Right atrium auricular region (tissue), 2 donors: ENCODE data around the gene TPCN1. TPM values are rescaled to one million over a fixed set of nuclear protein-coding genes. Genes with fewer than 3 reads are reported as not detected.

Source experiments
- DNase-seq: peaks from one replicate; pipeline ENCODE4 v3.0.0-alpha.2; 2019; ENCODE audit warnings: low spot score
- H3K27ac ChIP-seq, 2 donors: fragments of 200-600 bp; sonication (generic); 1 replicate in 1 of 2; 2 replicates in 1 of 2; pipeline ENCODE4 v1.5.1; 2016 to 2019
- H3K27me3 ChIP-seq, 2 donors: fragments of 200-600 bp; sonication (generic); one replicate each; pipeline versions ENCODE4 v1.5.1 to v1.6.0; 2017 to 2019
- H3K36me3 ChIP-seq: fragments of 200-600 bp; sonication (generic); one replicate; pipeline ENCODE4 v1.5.1; 2016
- H3K4me1 ChIP-seq, 2 donors: fragments of 200-600 bp; sonication (generic); one replicate each; pipeline versions ENCODE4 v1.5.1 to v1.6.0; 2017 to 2019
- H3K4me3 ChIP-seq, 2 donors: fragments of 200-600 bp; sonication (generic); 1 replicate in 1 of 2; 2 replicates in 1 of 2; pipeline ENCODE4 v1.5.1; 2017 to 2019; ENCODE audit warnings: mild to moderate bottlenecking in 1 of 2, moderate library complexity in 1 of 2
- H3K9me3 ChIP-seq, 2 donors: fragments of 200-600 bp; sonication (generic); one replicate each; pipeline ENCODE4 v1.5.1; 2019
- CTCF ChIP-seq, 2 donors: fragments of 200-600 bp; sonication (generic); IDR thresholded peaks; one replicate each; pipeline ENCODE4 v1.5.1; 2019; ENCODE audit warnings: antibody characterized with exemption in 2 of 2
- total RNA-seq, 2 donors: library from RNA; depleted of rRNA; stranded (reverse); fragments of >200 nt; gene quantifications; one replicate each; pipeline ENCODE4 v1.1.0, GENCODE V29; 2016

TPCN1 gene
- total RNA-seq, 2 donors from 2014 or later: 57.3 to 58.7 TPM

DNA sequence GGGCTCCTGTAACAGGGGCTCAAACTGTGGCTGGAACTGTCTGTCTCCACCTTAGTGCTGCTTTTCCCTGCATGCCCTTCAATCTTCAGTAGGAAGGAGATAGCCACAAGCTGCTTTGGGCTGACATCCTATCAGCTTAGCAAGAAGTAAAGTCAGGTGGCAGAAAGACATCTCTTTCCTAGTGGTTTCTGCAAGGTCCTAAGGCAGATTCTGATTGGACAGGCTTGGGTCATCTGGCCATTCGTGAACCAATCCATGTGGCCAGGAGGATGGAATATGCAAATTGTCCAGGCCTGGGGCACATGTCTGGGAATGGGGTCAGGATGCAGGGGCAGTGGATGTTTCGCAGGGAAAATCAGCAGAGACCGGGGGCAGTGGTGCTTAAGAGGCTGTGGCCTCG is 30.5 kb upstream of the TPCN1 start:
- Histone ChIP-seq H3K4me1 (peaks cover 0 to 27% of the 10 kb centered on the region in 2 donors), H3K27ac (no peak overlapping the region), H3K9me3 (no peaks in the 10 kb centered on the region), H3K36me3 (peaks cover 11% of the 10 kb centered on the region), H3K27me3 (no peaks in the 10 kb centered on the region), H3K4me3 (no peak overlapping the region)
- DNase-seq: no peak
- TF ChIP-seq CTCF (IDR thresholded peaks at IDR 0.05): no peak

GRCh38 chr12:113191227-113191626 is 30.0 kb upstream of the TPCN1 start:
- DNase-seq: no peak
- Histone ChIP-seq H3K9me3 (no peaks in the 10 kb centered on the region), H3K36me3 (peaks cover 11% of the 10 kb centered on the region), H3K4me3 (no peak overlapping the region), H3K27ac (no peak overlapping the region), H3K4me1 (peaks cover 0 to 23% of the 10 kb centered on the region in 2 donors), H3K27me3 (no peaks in the 10 kb centered on the region)
- no peak for TF ChIP-seq CTCF (IDR thresholded peaks at IDR 0.05)

GRCh38 chr12:113194971-113195391 is 26.3 kb upstream of the TPCN1 start:
- Histone ChIP-seq H3K9me3 (no peaks in the 10 kb centered on the region), H3K27ac (peak overlapping the region in 1 of 2 donors; percentile 55)
- TF ChIP-seq CTCF (IDR thresholded peaks at IDR 0.05): no peak

GRCh38 chr12:113195598-113195997 is 25.7 kb upstream of the TPCN1 start:
- no peak for TF ChIP-seq CTCF (IDR thresholded peaks at IDR 0.05)
- H3K4me3 ChIP-seq: no peak overlapping the region
- peaks cover 11% of the 10 kb centered on the region for H3K36me3 ChIP-seq
- no peaks in the 10 kb centered on the region for H3K9me3 ChIP-seq
- peaks cover 0 to 17% of the 10 kb centered on the region in 2 donors for H3K4me1 ChIP-seq
- H3K27me3 ChIP-seq: no peaks in the 10 kb centered on the region
- no peak for DNase-seq
- no peak overlapping the region for H3K27ac ChIP-seq

More at GRCh38 chr12:113194971-113195391, 26.3 kb upstream of the TPCN1 start:
- H3K4me3 ChIP-seq: no peak overlapping the region
- DNase-seq: no peak
- no peaks in the 10 kb centered on the region for H3K27me3 ChIP-seq
- peaks cover 0 to 17% of the 10 kb centered on the region in 2 donors for H3K4me1 ChIP-seq
- H3K36me3 ChIP-seq: peaks cover 11% of the 10 kb centered on the region

- DNase-seq: no peak
- Histone ChIP-seq H3K36me3 (peaks cover 6% of the 10 kb centered on the region), H3K27ac (no peak overlapping the region), H3K9me3 (no peaks in the 10 kb centered on the region), H3K4me3 (no peak overlapping the region), H3K4me1 (peaks cover 0 to 17% of the 10 kb centered on the region in 2 donors), H3K27me3 (no peaks in the 10 kb centered on the region)
- no peak for TF ChIP-seq CTCF (IDR thresholded peaks at IDR 0.05)
These were observed 24.7 kb upstream of the TPCN1 start for GRCh38 chr12:113196582-113196981.

DNA sequence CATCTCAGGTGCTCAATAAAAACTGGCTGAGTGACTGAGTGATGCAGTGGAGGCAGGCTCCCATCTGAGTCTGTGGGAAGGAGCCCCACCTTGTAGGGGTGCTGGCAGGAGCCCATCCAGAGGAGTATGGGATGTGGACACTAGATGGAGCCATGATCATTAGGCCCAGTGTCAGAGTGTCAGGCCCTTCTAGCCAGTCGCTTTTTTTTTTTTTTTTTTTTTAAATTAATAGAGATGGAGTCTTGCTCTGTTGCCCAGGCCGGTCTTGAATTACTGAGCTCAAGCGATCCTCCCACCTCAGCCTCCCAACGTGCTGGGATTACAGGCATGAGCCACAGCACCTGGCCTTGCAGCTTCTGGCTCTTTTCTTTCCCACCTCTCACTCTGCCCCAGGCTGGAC is 24.3 kb upstream of the TPCN1 start:
- Histone ChIP-seq H3K4me1 (peaks cover 0 to 17% of the 10 kb centered on the region in 2 donors), H3K36me3 (peaks cover 2% of the 10 kb centered on the region), H3K9me3 (no peaks in the 10 kb centered on the region), H3K4me3 (no peak overlapping the region), H3K27ac (no peak overlapping the region), H3K27me3 (no peaks in the 10 kb centered on the region)
- peak; percentile 82 for DNase-seq
- peak; percentile 47 to 76 for TF ChIP-seq CTCF (IDR thresholded peaks at IDR 0.05)
